D721Med (cell line): Measurements from ENCODE around the gene KRI1.

Experiments used
- DNase-seq: peaks from one replicate; pipeline ENCODE4 v3.0.0; 2011; ENCODE audit warnings: low spot score; ENCODE audit not compliant: insufficient read length
- FAIRE-seq: peaks from 2 replicates; lab custom pipeline; 2011; peaks lifted over from hg19 to GRCh38; lab: Jason Lieb, UNC
- TF ChIP-seq, protein P1 (sequence below): IDR thresholded peaks from 2 replicates; pipeline ENCODE4 v1.5.1; 2012; ENCODE audit warnings: mild to moderate bottlenecking, control low read depth; ENCODE audit not compliant: insufficient read depth; ENCODE audit errors: missing control alignments

The KRI1 gene

DNA sequence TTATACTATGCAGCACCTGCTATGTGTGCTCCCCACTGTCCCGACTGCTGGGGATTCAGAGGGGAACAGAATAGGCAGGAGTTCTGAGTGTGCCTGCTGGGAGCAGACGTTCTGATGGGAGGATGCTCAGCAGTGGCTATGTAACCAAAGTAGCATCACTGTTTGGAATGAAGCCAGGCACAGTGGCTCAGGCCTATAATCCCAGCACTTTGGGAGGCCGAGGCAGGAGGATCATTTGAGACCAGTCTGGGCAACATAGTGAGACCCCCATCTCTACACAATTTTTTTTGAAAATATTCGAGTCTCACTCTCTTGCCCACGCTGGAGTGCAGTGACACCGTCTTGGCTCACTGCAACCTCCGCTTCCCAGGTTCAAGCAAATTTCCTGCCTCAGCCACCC, 16.1 kb downstream of the KRI1 start:
- FAIRE-seq (no peak), DNase-seq (no peak)
- TF ChIP-seq, protein P1, sequence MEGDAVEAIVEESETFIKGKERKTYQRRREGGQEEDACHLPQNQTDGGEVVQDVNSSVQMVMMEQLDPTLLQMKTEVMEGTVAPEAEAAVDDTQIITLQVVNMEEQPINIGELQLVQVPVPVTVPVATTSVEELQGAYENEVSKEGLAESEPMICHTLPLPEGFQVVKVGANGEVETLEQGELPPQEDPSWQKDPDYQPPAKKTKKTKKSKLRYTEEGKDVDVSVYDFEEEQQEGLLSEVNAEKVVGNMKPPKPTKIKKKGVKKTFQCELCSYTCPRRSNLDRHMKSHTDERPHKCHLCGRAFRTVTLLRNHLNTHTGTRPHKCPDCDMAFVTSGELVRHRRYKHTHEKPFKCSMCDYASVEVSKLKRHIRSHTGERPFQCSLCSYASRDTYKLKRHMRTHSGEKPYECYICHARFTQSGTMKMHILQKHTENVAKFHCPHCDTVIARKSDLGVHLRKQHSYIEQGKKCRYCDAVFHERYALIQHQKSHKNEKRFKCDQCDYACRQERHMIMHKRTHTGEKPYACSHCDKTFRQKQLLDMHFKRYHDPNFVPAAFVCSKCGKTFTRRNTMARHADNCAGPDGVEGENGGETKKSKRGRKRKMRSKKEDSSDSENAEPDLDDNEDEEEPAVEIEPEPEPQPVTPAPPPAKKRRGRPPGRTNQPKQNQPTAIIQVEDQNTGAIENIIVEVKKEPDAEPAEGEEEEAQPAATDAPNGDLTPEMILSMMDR = no peak

DNA sequence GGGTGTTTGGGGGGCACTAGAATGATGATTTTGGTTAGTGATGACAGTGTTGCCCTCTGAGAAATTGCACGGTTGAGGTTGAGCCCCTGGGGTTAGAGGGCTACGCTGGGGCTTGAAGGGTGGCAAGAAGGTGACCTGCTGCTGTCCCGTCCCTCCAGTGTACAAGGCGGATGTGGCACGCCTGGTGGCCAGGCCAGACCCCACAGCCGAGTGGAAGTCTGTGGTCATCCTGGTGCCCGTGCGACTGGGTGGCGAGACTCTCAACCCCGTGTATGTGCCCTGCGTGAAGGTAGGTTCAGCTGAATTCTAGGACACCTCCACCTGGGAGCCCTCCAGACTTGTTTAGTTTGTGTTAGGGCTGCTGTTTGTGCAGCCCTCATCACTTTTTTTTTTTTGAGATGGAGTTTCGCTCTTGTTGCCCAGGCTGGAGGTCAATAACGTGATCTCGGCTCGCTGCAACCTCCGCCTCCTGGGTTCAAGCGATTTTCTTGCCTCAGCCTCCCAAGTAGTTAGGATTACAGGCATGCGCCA, 17.0 kb downstream of the KRI1 start:
- no peak for FAIRE-seq

DNA sequence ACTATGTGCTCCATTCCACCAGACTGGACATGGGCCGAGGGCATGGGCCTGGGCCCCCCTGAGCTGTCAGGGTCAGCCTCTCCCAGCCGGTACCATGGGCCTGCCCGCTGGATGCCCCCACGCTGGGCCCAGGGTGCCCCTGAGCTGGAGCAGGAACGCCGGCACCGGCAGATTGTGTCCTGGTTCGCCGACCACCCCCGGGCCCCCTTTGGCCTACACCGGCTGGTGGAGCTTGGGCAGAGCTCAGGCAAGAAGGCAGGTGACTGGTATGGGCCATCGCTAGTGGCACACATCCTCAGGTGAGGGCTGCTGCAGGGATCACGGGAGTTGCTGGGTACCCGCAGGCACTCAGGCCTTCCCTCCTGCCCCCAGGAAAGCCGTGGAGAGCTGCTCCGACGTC, 19.0 kb downstream of the KRI1 start:
- no peak for FAIRE-seq

More for the DNA sequence above, 17.0 kb downstream of the KRI1 start:
- TF ChIP-seq, protein P1 = no peak
- DNase-seq = no peak

DNA sequence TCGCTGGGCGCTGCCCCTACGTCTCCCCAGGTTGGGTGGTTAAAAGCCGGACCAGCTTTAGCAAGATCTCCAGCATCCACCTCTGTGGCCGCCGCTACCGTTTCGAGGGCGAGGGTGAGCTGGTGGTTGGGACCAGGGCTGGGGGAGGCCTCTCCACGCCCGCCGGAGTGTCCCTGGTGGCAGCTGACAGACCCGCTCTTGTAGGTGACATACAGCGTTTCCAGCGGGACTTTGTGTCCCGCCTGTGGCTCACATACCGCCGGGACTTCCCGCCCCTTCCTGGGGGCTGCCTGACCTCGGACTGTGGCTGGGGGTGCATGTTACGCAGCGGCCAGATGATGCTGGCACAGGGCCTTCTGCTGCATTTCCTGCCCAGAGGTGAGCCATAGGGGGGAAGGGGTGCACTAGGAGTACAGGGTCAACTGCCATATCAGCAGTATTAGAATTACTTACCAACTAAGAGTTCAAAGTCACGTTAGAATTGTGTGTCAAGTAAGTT, 21.0 kb downstream of the KRI1 start:
- no peak for DNase-seq

More for the DNA sequence above, 19.0 kb downstream of the KRI1 start:
- no peak for DNase-seq
- TF ChIP-seq, protein P1 = no peak

DNA sequence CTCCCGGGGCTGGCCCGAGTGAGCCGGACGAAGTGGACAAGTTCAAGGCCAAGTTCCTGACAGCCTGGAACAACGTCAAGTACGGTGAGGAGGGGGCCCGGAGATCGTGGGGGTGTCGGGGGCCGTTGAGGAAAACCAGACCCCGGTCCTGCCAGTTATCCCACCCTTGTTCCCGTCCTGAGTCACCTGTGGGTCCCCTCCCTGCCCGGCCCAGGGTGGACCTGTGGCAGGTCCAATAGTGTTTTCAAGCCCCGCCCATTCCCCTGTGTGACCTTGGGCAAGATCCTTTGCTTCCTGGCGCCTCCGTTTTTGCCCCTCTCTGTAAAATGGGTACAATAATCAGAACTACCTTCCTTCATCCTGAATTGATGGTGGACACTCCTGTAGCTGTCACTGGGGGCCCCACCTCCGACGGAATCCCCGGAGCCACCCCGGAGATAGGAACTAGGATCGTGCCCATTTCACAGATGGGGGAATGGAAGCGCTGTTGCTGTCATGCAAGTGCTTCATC, 21.5 kb downstream of the KRI1 start:
- DNase-seq (no peak), FAIRE-seq (no peak)
- TF ChIP-seq, protein P1 = no peak

More for the DNA sequence above, 21.0 kb downstream of the KRI1 start:
- no peak for FAIRE-seq
- TF ChIP-seq, protein P1 = no peak

DNA sequence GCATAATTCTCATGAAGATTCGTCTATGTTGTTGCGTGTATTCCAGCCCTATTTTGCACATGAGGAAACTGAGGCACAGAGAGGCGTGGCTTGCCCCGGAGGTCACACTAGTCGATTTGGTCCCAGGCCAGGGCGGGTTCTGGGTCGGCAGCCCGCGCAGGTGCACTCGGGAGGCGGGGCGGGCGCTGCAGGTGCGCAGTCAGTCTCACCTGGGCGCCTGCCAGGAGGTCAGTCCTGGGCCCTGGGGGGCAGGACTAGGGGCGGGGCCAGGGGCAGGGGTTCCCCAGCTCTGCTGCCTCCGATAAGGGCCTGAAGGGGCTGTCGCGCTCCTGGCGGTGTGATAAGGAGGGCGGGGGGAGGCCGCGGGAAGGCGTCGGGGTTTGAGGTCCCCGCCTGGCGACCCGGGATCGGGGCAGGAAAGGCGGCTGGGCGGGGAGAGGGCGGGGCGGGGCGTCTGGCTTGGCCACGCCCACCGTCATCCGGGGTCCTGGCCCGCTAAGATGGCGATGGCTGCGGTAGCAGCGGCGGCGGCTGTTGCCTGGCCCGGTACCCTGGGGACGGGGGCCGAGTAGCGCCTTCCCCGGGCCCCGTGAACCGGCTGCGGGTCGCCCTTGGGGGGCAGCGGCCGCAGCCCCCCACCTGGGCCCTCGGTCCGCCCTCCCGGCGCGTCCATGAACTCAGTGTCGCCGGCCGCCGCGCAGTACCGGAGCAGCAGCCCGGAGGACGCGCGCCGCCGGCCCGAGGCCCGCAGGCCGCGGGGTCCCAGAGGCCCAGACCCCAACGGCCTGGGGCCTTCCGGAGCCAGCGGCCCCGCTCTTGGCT, 22.2 kb downstream of the KRI1 start, which contains the start of gene ATG4D:
ATG4D (plus strand) TSS at position 485 of the 822 bp plus-strand sequence; CDS start at position 672, 187 bp downstream.
- FAIRE-seq (no peak), DNase-seq (peak; percentile 98)
- TF ChIP-seq, protein P1 = no peak
